ENCODE data around the gene CEACAM7.
A peak's percentile ranks its signal among the peaks of the same experiment; 100 is the strongest.

Gene CEACAM7

GRCh38 chr19:41646589-41647204 is 41.4 kb downstream of the CEACAM7 start:
- peak; percentile 21 for DNase-seq

DNA sequence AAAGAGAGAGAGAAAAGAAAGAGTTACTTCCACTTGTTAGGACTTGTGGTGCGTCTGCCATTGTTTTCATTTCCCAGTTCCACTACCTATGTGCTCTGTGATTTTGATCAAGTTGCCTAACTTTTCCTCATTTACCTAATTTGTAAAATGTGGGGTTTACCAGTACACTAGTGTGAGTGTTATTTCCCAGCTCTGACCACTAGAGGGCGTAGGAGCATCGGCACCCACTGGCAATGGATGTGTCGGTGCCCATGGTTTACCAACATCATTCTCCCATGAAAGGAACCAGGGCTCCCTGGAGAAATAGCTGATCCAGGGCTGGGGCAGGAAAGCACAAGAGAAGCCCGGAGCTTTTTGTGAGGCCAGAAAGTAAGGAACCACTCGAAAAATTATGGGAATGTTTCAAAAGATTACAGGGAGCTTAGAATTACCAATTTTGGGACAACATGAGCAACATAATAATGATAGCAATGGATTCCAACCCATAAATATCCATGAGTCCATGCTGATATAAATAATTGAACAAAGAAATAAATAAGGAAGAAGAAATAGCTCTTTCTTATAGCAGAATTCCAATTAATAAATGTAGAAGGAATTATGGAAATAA is 46.1 kb downstream of the CEACAM7 start:
- peak; percentile 71 for DNase-seq

DNA sequence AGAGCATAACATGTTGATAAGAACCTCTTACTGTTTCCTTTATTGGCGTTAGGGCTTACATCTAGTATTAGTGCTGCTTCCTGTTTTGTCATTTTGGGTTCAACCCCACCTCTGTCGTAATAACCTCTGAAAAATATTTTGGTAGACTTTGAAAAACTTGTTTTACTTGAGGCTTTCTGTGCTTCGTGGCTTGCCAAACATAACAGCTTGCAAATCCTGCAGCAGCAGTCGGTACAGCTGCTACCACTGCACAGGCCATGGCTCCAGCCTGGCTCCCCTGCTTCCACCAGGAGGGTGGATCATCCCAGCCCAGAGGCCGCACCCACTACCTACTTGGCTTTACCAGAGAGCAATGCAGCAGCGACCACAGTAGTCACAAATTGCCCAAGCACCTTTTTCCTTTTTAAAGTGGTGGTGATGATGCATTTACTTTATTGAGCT is 49.4 kb downstream of the CEACAM7 start:
- peak; percentile 14 for DNase-seq

- no peak for DNase-seq
These were observed 50.6 kb downstream of the CEACAM7 start for GRCh38 chr19:41637484-41637883.

DNA sequence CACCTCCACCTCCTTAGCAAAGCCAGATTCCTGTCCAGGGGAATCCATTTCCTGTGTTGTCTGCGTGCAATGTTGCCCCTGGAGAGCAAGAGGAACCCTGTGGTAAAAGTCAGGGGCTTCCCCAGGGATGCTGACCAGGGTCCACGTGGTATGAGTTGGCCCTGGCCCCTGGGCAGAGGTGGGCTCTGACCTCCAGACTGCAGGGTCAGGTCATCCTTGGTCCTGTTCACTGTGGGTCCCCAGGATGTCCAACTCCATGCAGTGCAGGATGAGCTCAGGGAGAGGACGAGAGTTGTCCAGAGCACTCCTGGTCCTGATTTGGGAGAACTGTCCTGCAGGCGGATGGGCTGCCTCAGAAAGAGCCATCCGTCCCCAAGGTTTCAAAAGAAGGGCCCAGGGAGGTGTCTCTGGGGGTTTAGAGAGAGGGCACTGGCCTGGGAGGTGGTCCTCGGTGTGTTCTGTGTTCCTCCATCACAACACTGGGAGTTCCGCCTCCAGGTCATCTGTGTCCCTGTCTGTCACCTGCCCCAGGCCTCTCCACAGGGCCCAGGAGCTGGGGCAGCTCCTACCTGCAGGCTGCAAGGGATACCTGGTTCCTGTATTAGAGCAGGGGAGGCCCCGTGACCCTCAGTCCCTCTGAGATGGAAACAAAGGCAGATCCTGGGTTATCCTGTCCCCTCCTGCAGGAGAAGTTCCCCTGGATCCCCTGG is 59.9 kb downstream of the CEACAM7 start:
- no peak for DNase-seq

DNA sequence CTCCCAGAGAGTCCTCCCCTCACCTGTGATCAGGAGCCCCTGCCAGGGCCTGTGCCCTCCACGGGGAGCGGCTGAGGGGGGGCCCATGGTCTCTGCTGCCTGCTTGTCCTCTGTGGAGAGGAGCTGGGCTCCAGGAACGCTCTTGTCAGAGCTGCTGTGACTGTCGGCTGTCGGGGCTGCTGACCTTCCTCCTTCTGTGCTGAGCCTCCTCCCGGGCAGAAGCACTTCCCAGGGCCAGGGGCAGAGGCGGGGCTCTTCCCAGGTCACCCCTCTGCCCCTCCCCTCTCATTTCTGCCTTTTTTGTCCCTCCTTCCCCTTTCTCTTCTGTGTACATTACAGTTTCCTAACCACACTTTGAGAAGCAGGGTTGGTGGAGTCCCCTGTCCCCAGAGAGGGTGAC is 61.2 kb downstream of the CEACAM7 start, which contains the start of gene CEACAM4:
Gene CEACAM4, minus strand, starts transcription at position 198 of the 400 bp plus-strand sequence. Its CDS starts 111 bp downstream, at position 87.
- no peak for DNase-seq

- no peak for DNase-seq
These were observed 61.8 kb downstream of the CEACAM7 start for GRCh38 chr19:41626278-41626677.

DNA sequence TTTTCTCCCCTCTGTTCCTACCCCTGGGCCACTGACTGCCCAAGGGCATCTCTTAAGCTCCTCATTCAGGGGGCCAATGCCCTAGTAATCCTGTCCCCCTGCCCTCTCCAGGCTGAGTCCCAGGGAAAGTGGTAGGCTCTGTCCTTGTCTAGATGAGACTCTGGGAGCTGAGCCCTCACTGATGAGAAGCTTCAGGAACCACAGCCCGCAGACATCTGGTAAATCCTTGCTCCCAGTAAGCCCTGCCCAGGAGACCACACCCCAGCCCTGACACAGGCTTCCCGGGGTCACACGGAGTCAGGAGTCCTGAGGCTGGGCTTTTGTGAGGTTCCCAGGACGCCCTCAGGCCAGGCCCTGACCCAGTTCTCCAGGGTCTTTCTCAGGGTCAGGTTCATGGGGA is 63.1 kb downstream of the CEACAM7 start:
- no peak for DNase-seq

- no peak for DNase-seq
These were observed 63.6 kb downstream of the CEACAM7 start for GRCh38 chr19:41624515-41624914.

DNA sequence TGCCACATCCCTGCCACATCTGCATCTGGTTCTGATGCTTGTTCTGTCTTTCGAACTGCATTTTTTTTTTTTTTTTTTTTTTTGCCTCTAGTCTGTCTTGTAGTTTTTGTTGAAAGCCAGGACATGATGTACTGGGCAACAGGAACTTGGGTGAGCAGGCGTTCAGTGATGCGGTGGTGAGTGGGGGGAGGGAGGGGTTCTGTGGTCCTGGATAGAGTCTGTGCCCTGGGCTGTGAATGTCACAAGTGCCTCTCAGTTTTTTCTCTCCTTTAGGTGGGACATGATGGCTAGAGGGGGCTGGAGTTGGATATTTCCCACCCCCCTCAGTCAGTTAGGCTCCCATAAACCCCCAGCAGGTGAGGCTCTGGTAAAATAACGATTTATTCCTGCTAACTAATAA is 64.7 kb downstream of the CEACAM7 start:
- DNase-seq = no peak

All from effector CD4-positive, alpha-beta T cell (primary cell).